WERI-Rb-1 (cell line): ENCODE measurements around the gene CCNG1.

ENCODE experiments used
- DNase-seq: peaks from one replicate; pipeline ENCODE4 v3.0.0-alpha.2; 2020
- H3K27ac ChIP-seq: fragments of 250-450 bp; sonication (Bioruptor Pico); 2 replicates; pipeline ENCODE4 v1.5.1; 2020; ENCODE audit warnings: mild to moderate bottlenecking, moderate library complexity
- H3K27me3 ChIP-seq: fragments of 250-450 bp; sonication (Bioruptor Pico); 2 replicates; pipeline ENCODE4 v1.5.1; 2021; ENCODE audit warnings: mild to moderate bottlenecking, low read depth, moderate library complexity; ENCODE audit not compliant: insufficient read depth, severe bottlenecking
- H3K36me3 ChIP-seq: fragments of 250-450 bp; sonication (Bioruptor Pico); 2 replicates; pipeline ENCODE4 v1.5.1; 2020; ENCODE audit warnings: mild to moderate bottlenecking, moderate library complexity
- H3K4me3 ChIP-seq: 2 replicates; pipeline ENCODE4 v1.5.1; 2011; ENCODE audit warnings: low read depth, mild to moderate bottlenecking, control low read depth, low read length
- H3K9me3 ChIP-seq: fragments of 250-450 bp; sonication (Bioruptor Pico); 2 replicates; pipeline ENCODE4 v1.5.1; 2021; ENCODE audit warnings: mild to moderate bottlenecking, moderate library complexity; ENCODE audit not compliant: severe bottlenecking
- TF ChIP-seq, protein P1 (sequence below): IDR thresholded peaks from 2 replicates; pipeline ENCODE4 v1.5.1; 2011; ENCODE audit warnings: low read depth, mild to moderate bottlenecking, control low read depth, inconsistent platforms, low read length

CCNG1 gene

DNA sequence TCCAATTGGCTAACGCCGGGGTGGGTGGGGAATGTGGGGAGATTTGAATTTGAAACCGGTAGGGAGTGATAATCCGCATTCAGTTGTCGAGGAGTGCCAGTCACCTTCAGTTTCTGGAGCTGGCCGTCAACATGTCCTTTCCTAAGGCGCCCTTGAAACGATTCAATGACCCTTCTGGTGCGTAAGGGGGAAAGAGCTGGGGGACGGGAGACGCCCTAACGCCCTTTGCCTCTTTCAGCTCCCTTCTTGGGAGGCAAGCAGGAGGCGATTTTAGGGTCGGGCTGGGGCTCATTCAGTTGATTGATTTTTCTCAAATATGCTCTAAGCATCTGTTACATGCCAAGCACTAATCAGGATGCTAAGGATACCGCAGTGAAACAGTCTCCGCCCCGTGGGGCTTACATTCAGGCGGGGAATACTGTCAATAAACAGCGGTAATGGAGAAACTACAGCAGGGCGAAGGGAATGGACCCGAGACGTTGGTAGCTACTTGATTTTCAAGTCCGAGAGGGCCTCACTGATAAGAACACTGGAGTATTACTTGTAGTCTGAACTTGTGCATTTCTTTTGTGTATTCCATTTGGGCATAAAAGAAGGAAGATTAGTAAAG lies 23.3 kb downstream of the CCNG1 start, which contains the start of gene HMMR:
Gene HMMR (plus strand): TSS at position 71 of the 610 bp plus-strand sequence. CDS start 61 bp downstream, at position 132.
- Histone ChIP-seq H3K4me3 (peak within 1 kb of the TSS; percentile 96), H3K27me3 (no peaks in the 10 kb centered on the region), H3K27ac (peak within 1 kb of the TSS; percentile 99), H3K36me3 (peaks cover 14% of the 10 kb centered on the region), H3K9me3 (no peaks in the 10 kb centered on the region)
- DNase-seq: peak; percentile 75
- TF ChIP-seq, protein P1, sequence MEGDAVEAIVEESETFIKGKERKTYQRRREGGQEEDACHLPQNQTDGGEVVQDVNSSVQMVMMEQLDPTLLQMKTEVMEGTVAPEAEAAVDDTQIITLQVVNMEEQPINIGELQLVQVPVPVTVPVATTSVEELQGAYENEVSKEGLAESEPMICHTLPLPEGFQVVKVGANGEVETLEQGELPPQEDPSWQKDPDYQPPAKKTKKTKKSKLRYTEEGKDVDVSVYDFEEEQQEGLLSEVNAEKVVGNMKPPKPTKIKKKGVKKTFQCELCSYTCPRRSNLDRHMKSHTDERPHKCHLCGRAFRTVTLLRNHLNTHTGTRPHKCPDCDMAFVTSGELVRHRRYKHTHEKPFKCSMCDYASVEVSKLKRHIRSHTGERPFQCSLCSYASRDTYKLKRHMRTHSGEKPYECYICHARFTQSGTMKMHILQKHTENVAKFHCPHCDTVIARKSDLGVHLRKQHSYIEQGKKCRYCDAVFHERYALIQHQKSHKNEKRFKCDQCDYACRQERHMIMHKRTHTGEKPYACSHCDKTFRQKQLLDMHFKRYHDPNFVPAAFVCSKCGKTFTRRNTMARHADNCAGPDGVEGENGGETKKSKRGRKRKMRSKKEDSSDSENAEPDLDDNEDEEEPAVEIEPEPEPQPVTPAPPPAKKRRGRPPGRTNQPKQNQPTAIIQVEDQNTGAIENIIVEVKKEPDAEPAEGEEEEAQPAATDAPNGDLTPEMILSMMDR: no peak

DNA sequence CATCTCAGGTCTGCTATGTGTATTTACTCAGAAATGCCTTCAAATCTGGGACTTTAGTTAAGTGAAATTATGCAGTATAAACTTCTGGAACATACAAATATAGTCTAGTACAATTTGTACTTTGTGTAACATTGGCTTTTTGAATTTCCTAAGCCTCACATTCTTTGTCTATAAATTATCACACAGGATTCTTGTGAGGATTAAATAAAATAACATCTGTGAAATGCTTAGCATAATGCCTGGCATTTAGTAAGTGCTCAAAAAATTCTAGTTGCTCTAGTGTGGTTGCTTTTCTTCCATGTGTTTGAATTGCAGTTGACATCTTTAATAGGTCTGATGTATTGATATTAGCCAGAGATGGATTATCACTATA lies 25.7 kb downstream of the CCNG1 start:
- Histone ChIP-seq H3K9me3 (no peaks in the 10 kb centered on the region), H3K27ac (no peak overlapping the region), H3K36me3 (peaks cover 15% of the 10 kb centered on the region), H3K27me3 (no peaks in the 10 kb centered on the region), H3K4me3 (no peak overlapping the region)
- TF ChIP-seq, protein P1: no peak
- no peak for DNase-seq

DNA sequence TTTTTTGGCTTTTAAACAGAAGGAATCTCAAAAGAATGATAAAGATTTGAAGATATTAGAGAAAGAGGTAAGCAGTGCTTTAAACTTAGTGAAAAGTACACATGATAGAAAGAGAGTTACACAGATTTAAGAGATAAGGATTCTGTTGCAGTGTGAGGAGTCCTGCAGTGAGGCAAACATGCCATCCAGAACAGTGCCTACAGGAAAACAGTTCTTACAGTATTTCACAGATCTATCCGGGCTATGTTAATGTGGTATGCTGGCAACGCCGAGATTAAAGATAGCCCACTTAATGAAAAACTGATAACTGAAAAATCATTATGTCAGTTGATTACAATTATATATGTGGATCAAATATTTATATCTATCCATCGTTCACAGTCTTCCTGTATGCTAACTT lies 30.3 kb downstream of the CCNG1 start:
- Histone ChIP-seq H3K4me3 (no peak overlapping the region), H3K36me3 (peaks cover 46% of the 10 kb centered on the region), H3K27ac (no peak overlapping the region), H3K27me3 (no peaks in the 10 kb centered on the region), H3K9me3 (no peaks in the 10 kb centered on the region)
- no peak for DNase-seq
- TF ChIP-seq, protein P1: no peak

DNA sequence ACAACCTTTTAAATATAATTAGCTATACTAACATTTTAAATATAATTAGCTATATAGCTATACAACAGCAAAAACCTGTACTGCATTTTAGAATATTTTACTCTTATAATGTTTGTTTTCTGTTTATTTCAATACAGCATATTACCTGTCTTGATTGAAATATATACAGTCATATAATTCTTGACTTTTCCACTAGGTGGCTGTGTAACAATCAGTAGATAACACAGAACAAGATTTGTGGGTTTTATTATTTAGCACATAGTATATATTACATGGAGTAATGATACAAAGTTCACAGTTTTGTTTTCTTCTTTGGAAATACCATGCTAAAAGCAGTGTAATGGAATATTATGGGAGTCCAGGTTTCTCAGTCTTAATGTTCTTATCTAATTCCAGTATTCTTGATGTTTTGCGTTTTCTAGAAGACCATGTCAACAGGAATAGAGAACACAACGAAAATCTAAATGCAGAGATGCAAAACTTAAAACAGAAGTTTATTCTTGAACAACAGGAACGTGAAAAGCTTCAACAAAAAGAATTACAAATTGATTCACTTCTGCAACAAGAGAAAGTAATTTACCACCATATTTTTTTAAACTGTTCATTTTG lies 36.3 kb downstream of the CCNG1 start:
- Histone ChIP-seq H3K4me3 (no peak overlapping the region), H3K27me3 (no peaks in the 10 kb centered on the region), H3K27ac (no peak overlapping the region), H3K36me3 (peaks cover 66% of the 10 kb centered on the region), H3K9me3 (no peaks in the 10 kb centered on the region)
- no peak for DNase-seq
- TF ChIP-seq, protein P1: no peak

DNA sequence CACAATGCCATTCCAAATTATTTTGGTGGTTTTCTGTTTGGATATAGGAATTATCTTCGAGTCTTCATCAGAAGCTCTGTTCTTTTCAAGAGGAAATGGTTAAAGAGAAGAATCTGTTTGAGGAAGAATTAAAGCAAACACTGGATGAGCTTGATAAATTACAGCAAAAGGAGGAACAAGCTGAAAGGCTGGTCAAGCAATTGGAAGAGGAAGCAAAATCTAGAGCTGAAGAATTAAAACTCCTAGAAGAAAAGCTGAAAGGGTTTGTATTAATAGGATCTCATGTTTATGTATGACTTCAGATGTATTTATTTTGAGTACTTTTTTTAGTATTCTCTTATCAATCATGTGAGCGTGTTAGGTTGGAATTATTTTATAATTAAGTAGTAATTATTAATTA lies 38.0 kb downstream of the CCNG1 start:
- Histone ChIP-seq H3K4me3 (no peak overlapping the region), H3K27me3 (no peaks in the 10 kb centered on the region), H3K9me3 (no peaks in the 10 kb centered on the region), H3K36me3 (peaks cover 61% of the 10 kb centered on the region), H3K27ac (no peak overlapping the region)
- TF ChIP-seq, protein P1: no peak
- DNase-seq: no peak
